ENCODE measurements around the gene MICAL2. TPM values are rescaled to one million over a fixed set of nuclear protein-coding genes. Genes with fewer than 3 reads are reported as not detected.
"Not testable (repeated sequence)": the region's sequence is repeated elsewhere in the genome, so short reads cannot be mapped to it uniquely, and the experiment has no call there.

MICAL2 gene
- total RNA-seq, 1 donor from 2014 or later: 110 TPM

GRCh38 chr11:12137938-12138731 lies 27.7 kb downstream of the MICAL2 start:
- DNase-seq: peak; percentile 84

- no peak for DNase-seq
These were observed 28.9 kb downstream of the MICAL2 start for GRCh38 chr11:12139144-12139881.

GRCh38 chr11:12140186-12140793 lies 29.9 kb downstream of the MICAL2 start:
- DNase-seq: no peak

DNA sequence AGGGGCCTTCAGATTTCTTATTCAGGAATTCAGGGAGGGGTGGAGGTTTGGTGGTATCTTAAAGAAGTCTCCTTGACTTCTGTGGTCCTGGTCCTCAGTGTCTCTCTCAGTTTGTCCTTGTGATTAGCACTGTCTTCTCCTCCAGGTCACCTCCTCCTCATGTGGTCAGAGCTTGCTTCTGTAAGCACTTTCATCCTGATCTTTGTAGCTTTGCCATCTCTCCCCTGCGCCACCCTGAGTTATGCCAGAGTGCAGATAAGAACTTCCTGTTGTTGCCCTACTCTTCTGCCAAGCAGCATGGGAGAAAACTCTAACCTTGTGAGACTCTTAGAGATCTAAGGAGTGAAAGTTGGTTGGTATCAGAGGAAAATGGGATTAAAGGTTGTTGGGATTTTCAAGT lies 30.9 kb downstream of the MICAL2 start:
- no peak for DNase-seq

GRCh38 chr11:12142176-12142575 lies 31.8 kb downstream of the MICAL2 start:
- DNase-seq: no peak

DNA sequence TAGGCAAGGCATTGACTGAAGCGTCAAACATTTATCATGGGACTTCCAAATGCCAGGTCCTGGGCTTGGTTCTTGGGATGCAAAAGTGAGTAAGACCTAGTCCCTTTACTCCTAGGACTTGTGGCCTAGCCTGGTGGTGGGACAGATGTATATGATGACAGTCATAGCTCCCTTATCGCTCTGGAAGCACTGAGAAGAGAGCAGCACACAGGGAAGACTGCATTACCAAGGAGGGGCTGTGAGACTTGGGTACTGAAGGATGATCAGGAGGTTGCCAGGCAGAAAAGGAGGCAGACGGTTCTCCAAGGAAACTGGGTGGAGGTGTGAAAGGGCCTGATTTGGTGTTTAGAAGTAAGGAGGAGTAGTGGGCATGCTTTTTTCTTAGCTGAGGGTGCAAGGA lies 32.5 kb downstream of the MICAL2 start:
- no peak for DNase-seq

GRCh38 chr11:12143461-12144258 lies 33.3 kb downstream of the MICAL2 start:
- DNase-seq: no peak

DNA sequence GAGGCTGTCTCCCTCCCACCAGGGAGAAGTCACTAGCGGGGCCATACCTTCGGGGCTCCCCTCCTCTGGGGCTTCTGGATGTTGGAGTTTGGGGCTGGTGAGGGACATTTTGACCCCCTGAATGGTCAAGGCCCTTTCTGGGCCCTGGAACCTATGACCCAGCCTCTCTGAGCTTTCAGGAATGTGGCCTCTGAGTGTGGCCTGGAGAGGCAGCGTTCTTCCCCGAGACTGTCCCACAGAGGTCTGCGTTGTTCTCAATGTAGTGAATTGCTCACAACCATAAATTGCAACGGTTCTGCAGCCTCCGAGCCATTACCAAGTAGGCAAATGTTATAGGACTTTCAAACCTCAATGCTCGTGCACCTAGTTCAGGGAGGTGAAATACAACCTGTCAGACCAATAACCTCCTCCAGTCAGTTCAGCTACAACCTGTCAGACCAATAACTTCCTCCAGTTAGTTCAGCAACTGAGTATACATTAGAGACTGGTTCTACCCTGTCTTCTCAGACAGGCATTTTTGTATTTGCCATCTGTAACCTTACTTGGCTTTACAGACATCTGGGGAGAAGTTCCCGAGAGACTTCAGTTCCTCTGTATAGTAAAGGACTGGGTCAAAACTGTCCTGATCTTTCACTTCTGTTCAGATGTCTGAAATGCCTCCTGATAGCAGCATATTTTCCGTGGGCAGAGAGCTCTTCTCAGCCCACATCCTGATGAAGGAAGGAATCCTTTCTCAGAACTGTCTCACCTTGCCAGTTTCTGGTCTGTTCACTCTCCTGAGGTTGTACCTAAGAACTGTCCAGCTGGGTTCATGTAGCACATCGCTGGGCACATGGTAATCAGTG lies 34.2 kb downstream of the MICAL2 start:
- DNase-seq: no peak

GRCh38 chr11:12146678-12147077 lies 36.3 kb downstream of the MICAL2 start:
- DNase-seq: not testable (repeated sequence)

DNA sequence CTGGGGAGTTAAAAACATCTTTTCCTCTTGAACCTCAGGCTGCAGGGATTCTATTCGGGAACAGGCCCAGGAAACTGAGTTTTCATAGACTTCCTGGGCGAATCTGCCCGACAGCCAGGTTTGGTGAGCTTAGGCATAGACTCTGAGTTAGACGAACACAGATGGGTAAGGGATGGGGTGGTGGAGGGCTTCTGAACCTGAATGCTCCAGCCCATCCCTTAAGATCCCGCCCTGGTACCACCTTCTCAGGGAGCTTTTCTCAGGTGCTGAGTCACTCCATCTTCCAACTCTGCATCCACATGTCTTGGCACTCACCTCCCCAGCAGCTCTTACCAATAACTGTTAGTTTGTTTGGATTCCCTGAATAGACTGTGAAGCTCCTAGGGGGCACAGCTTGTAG lies 37.4 kb downstream of the MICAL2 start:
- no peak for DNase-seq

DNA sequence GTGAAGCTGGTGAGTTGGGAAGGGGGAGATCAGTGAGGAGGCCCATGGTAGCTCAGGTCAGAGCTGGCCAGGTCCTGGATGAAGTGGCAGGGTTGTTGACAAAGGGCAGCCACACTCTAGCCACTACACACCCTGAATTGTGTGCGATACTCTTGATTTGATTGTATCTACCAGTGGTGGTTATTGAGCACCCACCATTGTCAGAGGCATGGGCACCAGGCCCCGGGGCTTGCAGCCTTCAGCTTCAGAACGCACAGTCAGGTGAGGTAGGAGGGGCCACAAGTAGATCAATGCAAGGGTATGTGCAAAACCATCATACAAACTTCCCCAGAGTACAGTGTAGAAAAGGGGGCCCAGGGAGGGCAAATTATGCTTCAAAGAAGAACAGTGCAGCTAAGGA lies 38.1 kb downstream of the MICAL2 start:
- DNase-seq: no peak

GRCh38 chr11:12148882-12149281 lies 38.5 kb downstream of the MICAL2 start:
- no peak for DNase-seq

DNA sequence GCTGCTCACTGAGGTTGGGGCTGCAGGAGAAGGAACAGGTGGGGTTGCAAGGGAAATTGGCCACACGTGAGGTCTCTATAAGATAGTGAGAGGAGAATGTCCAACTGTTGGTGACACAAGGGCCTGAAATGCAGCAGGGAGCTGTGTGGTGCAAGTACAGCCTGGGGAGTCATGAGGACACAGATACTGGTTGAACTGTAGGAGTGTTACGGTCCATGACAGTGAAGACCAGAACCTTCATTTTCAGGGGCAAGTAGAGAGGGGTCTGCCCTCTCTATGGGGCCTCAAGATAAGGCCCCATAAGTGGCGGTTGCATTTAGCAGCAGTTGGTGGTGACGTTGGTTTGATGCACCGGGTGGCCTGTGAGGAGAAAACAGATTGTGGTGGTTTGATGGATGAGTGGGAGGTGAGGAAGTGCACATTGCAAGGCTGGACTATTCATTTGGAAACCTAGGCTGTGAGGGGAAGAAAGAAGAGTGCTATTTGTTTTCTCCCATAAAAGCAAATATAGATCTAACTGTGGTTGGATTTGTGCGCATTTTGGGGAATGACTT lies 39.4 kb downstream of the MICAL2 start:
- no peak for DNase-seq

DNA sequence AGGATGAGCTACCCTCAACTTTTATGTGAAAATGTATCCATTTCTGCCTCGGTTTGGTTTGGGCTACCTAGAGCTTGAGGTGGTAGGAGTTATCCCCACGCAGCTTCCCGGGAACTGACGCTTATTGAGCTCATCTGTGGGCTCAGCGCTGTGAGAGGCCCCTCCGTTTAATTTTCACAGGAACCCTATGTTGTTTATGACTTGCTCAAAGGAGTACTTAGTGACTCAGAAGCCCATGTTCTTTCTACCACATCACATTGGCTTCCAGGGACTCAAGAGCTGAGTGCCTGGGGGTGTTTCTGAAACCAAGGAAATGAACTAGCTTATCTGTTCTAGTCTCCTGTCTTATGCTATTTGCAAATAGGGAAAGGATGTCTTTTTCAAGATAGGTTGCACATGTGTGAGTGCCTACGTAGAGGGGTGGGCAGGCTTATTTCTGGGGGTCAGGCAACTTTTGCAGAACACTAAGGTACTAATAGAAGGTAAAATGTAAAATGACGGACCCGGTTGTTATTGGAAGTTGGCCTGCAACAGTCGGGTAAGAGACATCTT lies 40.5 kb downstream of the MICAL2 start:
- DNase-seq: no peak

- DNase-seq: no peak
These were observed 41.9 kb downstream of the MICAL2 start for GRCh38 chr11:12152321-12152720.

DNA sequence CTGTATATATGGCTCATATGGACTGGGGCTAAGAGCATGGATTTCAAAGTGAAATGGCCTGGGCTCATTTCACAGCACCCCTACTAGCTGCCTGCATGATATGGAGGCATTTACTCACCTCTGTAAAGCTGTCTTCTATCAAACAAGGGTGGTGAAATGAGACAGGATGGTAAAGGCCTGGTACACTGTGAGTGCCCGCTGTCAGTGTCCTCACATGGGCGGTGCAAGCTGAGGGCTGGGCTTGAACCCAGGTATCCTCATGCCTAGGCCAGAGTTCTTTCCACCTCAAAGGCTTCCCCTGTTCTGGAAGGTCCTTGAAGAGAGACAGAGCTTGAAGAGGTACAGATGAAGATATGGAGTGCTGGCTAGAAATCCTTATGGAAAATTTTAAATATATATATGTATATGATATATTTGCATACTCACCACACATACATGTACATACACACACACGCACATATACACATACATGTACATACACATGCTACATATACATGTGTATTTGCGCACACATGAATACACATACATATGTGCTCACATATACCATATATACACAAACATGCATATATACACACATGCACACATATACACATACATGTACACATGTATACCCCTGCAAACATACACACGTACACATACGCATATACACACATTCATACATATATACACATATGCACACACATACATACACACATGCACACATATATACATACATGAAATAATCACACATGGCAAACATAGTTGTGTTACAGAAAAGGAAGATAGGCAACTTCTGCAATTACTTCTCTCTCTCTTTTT lies 44.7 kb downstream of the MICAL2 start:
- DNase-seq: no peak

- no peak for DNase-seq
These were observed 45.3 kb downstream of the MICAL2 start for GRCh38 chr11:12155696-12156095.

GRCh38 chr11:12156301-12157140 lies 46.1 kb downstream of the MICAL2 start:
- DNase-seq: no peak

- DNase-seq: peak; percentile 53
These were observed 46.9 kb downstream of the MICAL2 start for GRCh38 chr11:12157241-12157661.
